Measurements from ENCODE around the gene SLC16A2.
A peak's percentile ranks its signal among the peaks of the same experiment; 100 is the strongest.

The SLC16A2 gene

GRCh38 chrX:74421036-74421739 lies at the start of gene SLC16A2:
TSS of gene SLC16A2 (plus strand) at chrX:74421493. CDS start at chrX:74421638, 145 bp downstream.
- peak within 1 kb of the TSS in 1 of 2 experiments; percentile 50; a peak in 2 of 4 replicates for H3K4me3 ChIP-seq (ENCODE audit: low read depth in 1 of 2, low read length in 2 of 2)
- peak within 1 kb of the TSS; percentile 80 for H2AFZ ChIP-seq (ENCODE audit: low read depth, low read length)
- peak within 1 kb of the TSS; percentile 74 for H3K4me2 ChIP-seq (ENCODE audit: insufficient read depth, low read length)
- no peaks in the 10 kb centered on the region for H3K79me2 ChIP-seq (ENCODE audit: insufficient read depth, low read length)
- H3K9ac ChIP-seq (ENCODE audit: low read depth, low read length): peak within 1 kb of the TSS; percentile 51
- DNase-seq: peak; percentile 77
- H3K36me3 ChIP-seq (ENCODE audit: insufficient read depth, low read length): no peaks in the 10 kb centered on the region
- H3K4me1 ChIP-seq (ENCODE audit: insufficient read depth, low read length): peaks cover 9% of the 10 kb centered on the region
- peak; percentile 92 for ATAC-seq (ENCODE audit: insufficient read depth, low read depth)
- no peaks in the 10 kb centered on the region for H3K9me3 ChIP-seq (ENCODE audit: insufficient read depth, low read length, severe bottlenecking)
- no peaks in the 10 kb centered on the region for H4K20me1 ChIP-seq (ENCODE audit: insufficient read depth, low read length)
- peak within 1 kb of the TSS; percentile 63 for H3K27ac ChIP-seq (ENCODE audit: low read length)
- no peaks in the 10 kb centered on the region for H3K27me3 ChIP-seq (ENCODE audit: insufficient read depth, low read length, poor library complexity)
- no peak for TF ChIP-seq CTCF (IDR thresholded peaks at IDR 0.05; ENCODE audit: borderline replicate concordance, extremely low read depth, low read length, poor library complexity, severe bottlenecking)
- no peak for TF ChIP-seq EZH2 (IDR thresholded peaks at IDR 0.05; ENCODE audit: borderline replicate concordance, low read depth, low read length, severe bottlenecking)

GRCh38 chrX:74372272-74372671 lies 49.0 kb upstream of the SLC16A2 start:
- no peak overlapping the region for H3K4me2 ChIP-seq (ENCODE audit: insufficient read depth, low read length)
- no peaks in the 10 kb centered on the region for H3K79me2 ChIP-seq (ENCODE audit: insufficient read depth, low read length)
- no peak overlapping the region for H2AFZ ChIP-seq (ENCODE audit: low read depth, low read length)
- no peak overlapping the region for H3K27ac ChIP-seq (ENCODE audit: low read length)
- no peaks in the 10 kb centered on the region for H3K27me3 ChIP-seq (ENCODE audit: insufficient read depth, low read length, poor library complexity)
- H3K9ac ChIP-seq (ENCODE audit: low read depth, low read length): no peak overlapping the region
- H3K36me3 ChIP-seq (ENCODE audit: insufficient read depth, low read length): no peaks in the 10 kb centered on the region
- no peaks in the 10 kb centered on the region for H3K9me3 ChIP-seq (ENCODE audit: insufficient read depth, low read length, severe bottlenecking)
- H3K4me3 ChIP-seq (ENCODE audit: low read depth in 1 of 2, low read length in 2 of 2): no peak overlapping the region
- H3K4me1 ChIP-seq (ENCODE audit: insufficient read depth, low read length): no peaks in the 10 kb centered on the region
- DNase-seq (no peak), ATAC-seq (ENCODE audit: insufficient read depth, low read depth) (no peak)
- no peaks in the 10 kb centered on the region for H4K20me1 ChIP-seq (ENCODE audit: insufficient read depth, low read length)
- no peak for TF ChIP-seq CTCF (IDR thresholded peaks at IDR 0.05; ENCODE audit: borderline replicate concordance, extremely low read depth, low read length, poor library complexity, severe bottlenecking)
- no peak for TF ChIP-seq EZH2 (IDR thresholded peaks at IDR 0.05; ENCODE audit: borderline replicate concordance, low read depth, low read length, severe bottlenecking)

- no peaks in the 10 kb centered on the region for H3K9me3 ChIP-seq (ENCODE audit: insufficient read depth, low read length, severe bottlenecking)
- H3K79me2 ChIP-seq (ENCODE audit: insufficient read depth, low read length): no peaks in the 10 kb centered on the region
- no peak overlapping the region for H3K27ac ChIP-seq (ENCODE audit: low read length)
- no peak overlapping the region for H3K4me3 ChIP-seq (ENCODE audit: low read depth in 1 of 2, low read length in 2 of 2)
- no peak for TF ChIP-seq EZH2 (IDR thresholded peaks at IDR 0.05; ENCODE audit: borderline replicate concordance, low read depth, low read length, severe bottlenecking)
- TF ChIP-seq CTCF (IDR thresholded peaks at IDR 0.05; ENCODE audit: borderline replicate concordance, extremely low read depth, low read length, poor library complexity, severe bottlenecking): no peak
- no peak overlapping the region for H2AFZ ChIP-seq (ENCODE audit: low read depth, low read length)
- no peaks in the 10 kb centered on the region for H3K4me1 ChIP-seq (ENCODE audit: insufficient read depth, low read length)
- no peaks in the 10 kb centered on the region for H3K36me3 ChIP-seq (ENCODE audit: insufficient read depth, low read length)
- no peak for DNase-seq
- H3K4me2 ChIP-seq (ENCODE audit: insufficient read depth, low read length): no peak overlapping the region
- H3K9ac ChIP-seq (ENCODE audit: low read depth, low read length): no peak overlapping the region
- H4K20me1 ChIP-seq (ENCODE audit: insufficient read depth, low read length): no peaks in the 10 kb centered on the region
- no peaks in the 10 kb centered on the region for H3K27me3 ChIP-seq (ENCODE audit: insufficient read depth, low read length, poor library complexity)
- ATAC-seq (ENCODE audit: insufficient read depth, low read depth): no peak
These were observed 44.0 kb upstream of the SLC16A2 start for GRCh38 chrX:74377282-74377681.

All from DND-41 (cell line).